Lung (tissue), 12 donors: Measurements from ENCODE around the gene TBC1D10A. TPM values are rescaled to one million over a fixed set of nuclear protein-coding genes. Genes with fewer than 3 reads are reported as not detected.

Experiments used
- ATAC-seq: fragments of 200-7000 bp; cut with Tn5 transposase; one replicate; pipeline ENCODE4 v1.9.1; 2020; ENCODE audit warnings: moderate number of reproducible peaks; ENCODE audit not compliant: insufficient read depth, low FRiP score
- DNase-seq, 3 donors: peaks; one replicate each; pipeline ENCODE4 v3.0.0-alpha.2; 2013 to 2017
- H3K27ac ChIP-seq, 2 donors: one replicate each; pipeline ENCODE4 v1.5.1; 2013; ENCODE audit warnings: mild to moderate bottlenecking in 2 of 2, moderate library complexity in 2 of 2, control low read depth in 1 of 2, inconsistent platforms in 1 of 2, low read depth in 1 of 2, low read length in 1 of 2
- H3K27me3 ChIP-seq, 3 donors: one replicate each; pipeline ENCODE4 v1.5.1; 2013; ENCODE audit warnings: low read length in 2 of 3; ENCODE audit not compliant: control insufficient read depth in 3 of 3, insufficient read depth in 3 of 3
- H3K36me3 ChIP-seq, 4 donors: one replicate each; pipeline ENCODE4 v1.5.1; 2013; ENCODE audit warnings: low read length in 4 of 4, mild to moderate bottlenecking in 1 of 4, moderate library complexity in 1 of 4; ENCODE audit not compliant: control insufficient read depth in 4 of 4, insufficient read depth in 4 of 4
- H3K4me1 ChIP-seq, 5 donors: one replicate each; pipeline ENCODE4 v1.5.1; 2013; ENCODE audit warnings: low read length in 5 of 5, mild to moderate bottlenecking in 2 of 5, moderate library complexity in 1 of 5; ENCODE audit not compliant: control insufficient read depth in 5 of 5, insufficient read depth in 5 of 5
- H3K4me3 ChIP-seq: one replicate; pipeline ENCODE4 v1.5.1; 2013; ENCODE audit warnings: mild to moderate bottlenecking, control low read depth, moderate library complexity
- H3K9ac ChIP-seq, 2 donors: one replicate each; pipeline ENCODE4 v1.5.1; 2013; ENCODE audit warnings: low read length in 2 of 2, control low read depth in 1 of 2; ENCODE audit not compliant: insufficient read depth in 1 of 2
- H3K9me3 ChIP-seq, 4 donors: one replicate each; pipeline ENCODE4 v1.5.1; 2013; ENCODE audit warnings: low read length in 3 of 4, mild to moderate bottlenecking in 1 of 4, moderate library complexity in 1 of 4; ENCODE audit not compliant: control insufficient read depth in 4 of 4, insufficient read depth in 3 of 4
- CTCF ChIP-seq: IDR thresholded peaks from 2 replicates; pipeline ENCODE4 v1.5.1; 2012; ENCODE audit warnings: mild to moderate bottlenecking; ENCODE audit errors: control extremely low read depth, extremely low read depth
- WGBS, 2 donors: extraction: QIAGEN DNeasy Blood & Tissue Kit; methylation state at CpG; one replicate each; pipeline ENCODE4 v1.1.7; 2013; 5-methylcytosine and 5-hydroxymethylcytosine counted together
- polyA plus RNA-seq, 2 donors: library from polyadenylated mRNA; stranded (reverse); fragments of 200-250 nt; gene quantifications; one replicate each; pipeline ENCODE4 v1.2.1, GENCODE V29; 2013
- total RNA-seq, 2 donors: library from RNA; depleted of rRNA in 1 of 2; stranded (reverse); fragments of >200 nt in 1 of 2; gene quantifications; one replicate each; pipeline ENCODE4 v1.2.1, GENCODE V29; 2014 to 2021
- donor health status: control.
- donor health status: control.
- donor health status: Bipolar disorder and iron deficiency.
- donor health status: healthy.
- donor health status: DM: yes; HTN: yes; CAD: no.

The TBC1D10A gene
- total and polyA plus RNA-seq, 4 donors: 15.0 to 36.4 (median 26.6) TPM

- H3K36me3 ChIP-seq: no peaks in the 10 kb centered on the region
- no peak overlapping the region for H3K27ac ChIP-seq
- peaks cover 0 to 7% (median 0%) of the 10 kb centered on the region in 5 donors for H3K4me1 ChIP-seq
- H3K9me3 ChIP-seq: no peaks in the 10 kb centered on the region
- DNase-seq (no peak), ATAC-seq (no peak)
- H3K27me3 ChIP-seq: no peaks in the 10 kb centered on the region
- TF ChIP-seq CTCF: no peak
- no peak overlapping the region for H3K4me3 ChIP-seq
- 64 to 66% methylated on average over 8 of the region's 8 CpGs for WGBS, 2 donors
- no peak overlapping the region for H3K9ac ChIP-seq
Measured at GRCh38 chr22:30275625-30276024, 51.1 kb downstream of the TBC1D10A start.

- H3K9me3 ChIP-seq: no peaks in the 10 kb centered on the region
- DNase-seq (no peak), ATAC-seq (no peak)
- H3K4me3 ChIP-seq: no peak overlapping the region
- no peaks in the 10 kb centered on the region for H3K36me3 ChIP-seq
- TF ChIP-seq CTCF: no peak
- peaks cover 0 to 6% (median 0%) of the 10 kb centered on the region in 5 donors for H3K4me1 ChIP-seq
- no peak overlapping the region for H3K27ac ChIP-seq
- 87 to 91% methylated on average over 9 of the region's 9 CpGs for WGBS, 2 donors
- no peak overlapping the region for H3K9ac ChIP-seq
- H3K27me3 ChIP-seq: no peaks in the 10 kb centered on the region
Measured at GRCh38 chr22:30274437-30274812, 52.3 kb downstream of the TBC1D10A start.

DNA sequence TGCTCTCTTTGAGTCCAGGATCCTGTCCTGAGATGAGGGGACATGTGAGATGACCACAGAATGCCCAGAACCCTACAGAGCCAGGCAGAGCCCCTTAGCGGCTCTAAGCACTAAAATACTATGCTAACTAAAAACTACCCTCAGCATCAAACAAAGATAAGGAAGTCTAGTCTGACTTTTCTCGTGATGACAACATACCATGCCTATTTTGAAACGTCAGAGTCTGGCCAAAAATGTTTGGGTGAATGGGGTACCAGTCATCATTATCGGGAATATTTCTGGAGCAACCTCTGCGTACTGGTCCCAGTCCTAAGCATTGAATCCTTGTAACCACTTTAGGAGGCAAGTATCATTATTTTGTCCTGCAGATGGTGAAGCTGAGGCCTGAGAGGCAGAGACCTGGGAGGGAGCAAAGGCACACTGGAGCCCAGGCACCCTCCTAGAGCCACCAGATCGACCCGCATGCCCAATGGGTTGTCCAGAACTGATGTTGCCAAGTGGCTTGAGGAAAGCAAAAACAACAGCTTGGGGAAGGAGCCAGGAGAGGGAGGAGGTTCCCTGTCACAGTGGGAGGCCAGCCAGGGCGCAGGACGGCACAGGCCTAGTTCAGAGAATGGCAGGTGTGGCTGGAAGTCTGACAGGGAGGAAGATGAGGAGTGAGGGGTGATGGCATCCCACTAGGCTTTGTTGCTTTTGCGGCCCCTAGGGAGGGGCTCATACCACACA is 52.9 kb downstream of the TBC1D10A start:
- Histone ChIP-seq H3K4me3 (no peak overlapping the region), H3K9ac (no peak overlapping the region), H3K9me3 (no peaks in the 10 kb centered on the region), H3K36me3 (no peaks in the 10 kb centered on the region), H3K27me3 (no peaks in the 10 kb centered on the region), H3K27ac (no peak overlapping the region), H3K4me1 (peaks cover 0 to 4% (median 0%) of the 10 kb centered on the region in 5 donors)
- no peak for TF ChIP-seq CTCF
- 57 to 62% methylated on average over 10 of the region's 10 CpGs for WGBS, 2 donors
- DNase-seq (no peak), ATAC-seq (no peak)
